IPS-18a (cell line): ENCODE measurements around the gene VNN1.

Experiments used
- H3K27ac ChIP-seq: one replicate; pipeline ENCODE4 v1.5.1; 2013; ENCODE audit warnings: low read length
- H3K27me3 ChIP-seq: one replicate; pipeline ENCODE4 v1.6.1; 2013; ENCODE audit warnings: mild to moderate bottlenecking, low read length; ENCODE audit not compliant: control insufficient read depth, insufficient read depth
- H3K36me3 ChIP-seq: one replicate; pipeline ENCODE4 v1.6.1; 2013; ENCODE audit warnings: low read depth, low read length; ENCODE audit not compliant: control insufficient read depth
- H3K4me1 ChIP-seq: one replicate; pipeline ENCODE4 v1.6.1; 2013; ENCODE audit warnings: low read depth, low read length; ENCODE audit not compliant: control insufficient read depth
- H3K4me3 ChIP-seq: one replicate; pipeline ENCODE4 v1.5.1; 2013; ENCODE audit warnings: low read length
- H3K9ac ChIP-seq: one replicate; pipeline ENCODE4 v1.6.1; 2013; ENCODE audit warnings: mild to moderate bottlenecking, low read length, moderate library complexity
- H3K9me3 ChIP-seq: one replicate; pipeline ENCODE4 v1.6.1; 2013; ENCODE audit warnings: low read depth, low read length; ENCODE audit not compliant: control insufficient read depth

Gene VNN1, protein sequence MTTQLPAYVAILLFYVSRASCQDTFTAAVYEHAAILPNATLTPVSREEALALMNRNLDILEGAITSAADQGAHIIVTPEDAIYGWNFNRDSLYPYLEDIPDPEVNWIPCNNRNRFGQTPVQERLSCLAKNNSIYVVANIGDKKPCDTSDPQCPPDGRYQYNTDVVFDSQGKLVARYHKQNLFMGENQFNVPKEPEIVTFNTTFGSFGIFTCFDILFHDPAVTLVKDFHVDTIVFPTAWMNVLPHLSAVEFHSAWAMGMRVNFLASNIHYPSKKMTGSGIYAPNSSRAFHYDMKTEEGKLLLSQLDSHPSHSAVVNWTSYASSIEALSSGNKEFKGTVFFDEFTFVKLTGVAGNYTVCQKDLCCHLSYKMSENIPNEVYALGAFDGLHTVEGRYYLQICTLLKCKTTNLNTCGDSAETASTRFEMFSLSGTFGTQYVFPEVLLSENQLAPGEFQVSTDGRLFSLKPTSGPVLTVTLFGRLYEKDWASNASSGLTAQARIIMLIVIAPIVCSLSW

DNA sequence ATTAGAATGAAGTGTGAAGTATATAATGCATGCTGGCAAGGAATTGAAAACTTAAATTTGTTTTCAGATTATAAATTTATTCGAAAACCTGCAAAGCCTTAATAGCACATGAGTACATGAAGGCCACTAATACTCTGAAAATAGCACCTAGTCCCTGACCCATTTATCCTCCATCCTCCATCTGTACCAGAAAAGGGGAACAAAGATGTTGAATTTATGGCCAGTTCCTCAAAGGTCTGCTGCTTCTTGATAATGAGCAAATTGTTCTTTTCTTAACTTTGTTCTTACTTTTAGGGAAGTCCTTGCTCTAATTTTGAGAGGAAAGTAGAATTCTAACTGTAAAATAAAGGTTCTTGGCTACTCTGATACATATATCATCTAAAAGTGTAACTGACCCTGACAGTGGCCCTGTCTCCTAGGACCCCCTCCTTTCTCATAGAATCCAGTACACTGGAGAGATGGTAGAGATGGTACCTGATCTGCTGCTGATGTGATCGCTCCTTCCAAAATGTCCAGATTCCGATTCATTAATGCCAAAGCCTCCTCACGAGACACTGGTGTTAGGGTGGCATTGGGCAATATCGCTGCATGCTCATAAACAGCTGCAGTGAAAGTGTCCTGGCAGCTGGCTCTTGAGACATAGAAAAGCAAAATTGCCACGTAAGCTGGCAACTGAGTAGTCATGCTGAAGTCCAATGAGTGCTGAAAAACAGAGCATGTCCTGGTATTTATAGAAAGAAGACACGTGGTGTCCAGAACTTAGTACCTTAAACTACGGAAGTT, at the start of gene VNN1:
VNN1 (minus strand) TSS at position 704 of the 783 bp plus-strand sequence; CDS start at position 684, 20 bp downstream.
- H3K27ac ChIP-seq: no peak within 1 kb of the TSS
- no peaks in the 10 kb centered on the region for H3K27me3 ChIP-seq
- no peaks in the 10 kb centered on the region for H3K9me3 ChIP-seq
- H3K9ac ChIP-seq: no peak within 1 kb of the TSS
- no peaks in the 10 kb centered on the region for H3K4me1 ChIP-seq
- H3K36me3 ChIP-seq: no peaks in the 10 kb centered on the region
- no peak within 1 kb of the TSS for H3K4me3 ChIP-seq

- no peaks in the 10 kb centered on the region for H3K9me3 ChIP-seq
- H3K27ac ChIP-seq: no peak overlapping the region
- H3K4me1 ChIP-seq: no peaks in the 10 kb centered on the region
- no peak overlapping the region for H3K9ac ChIP-seq
- H3K36me3 ChIP-seq: no peaks in the 10 kb centered on the region
- H3K27me3 ChIP-seq: no peaks in the 10 kb centered on the region
- no peak overlapping the region for H3K4me3 ChIP-seq
These were observed 49.4 kb upstream of the VNN1 start for GRCh38 chr6:132763269-132763668.

DNA sequence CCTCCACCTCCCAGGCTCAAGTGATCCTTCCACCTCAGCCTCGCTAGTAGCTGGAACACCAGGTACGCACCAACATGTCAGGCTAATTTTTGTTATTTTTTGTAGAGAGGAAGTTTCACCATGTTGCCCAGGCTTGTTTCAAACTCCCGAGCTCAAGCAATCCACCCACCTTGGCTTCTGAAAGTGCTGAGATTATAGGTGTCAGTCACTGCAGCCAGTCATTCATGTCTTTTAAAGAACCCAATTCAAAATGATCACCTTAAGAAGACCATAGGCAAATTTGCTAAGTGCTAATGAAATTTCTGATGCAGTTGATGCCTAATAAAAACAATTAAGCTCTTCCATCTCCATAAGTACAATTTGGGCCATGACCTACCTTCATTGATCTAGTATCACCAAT, 46.4 kb upstream of the VNN1 start:
- H3K9me3 ChIP-seq: no peaks in the 10 kb centered on the region
- H3K9ac ChIP-seq: no peak overlapping the region
- no peaks in the 10 kb centered on the region for H3K4me1 ChIP-seq
- H3K27me3 ChIP-seq: no peaks in the 10 kb centered on the region
- H3K36me3 ChIP-seq: no peaks in the 10 kb centered on the region
- no peak overlapping the region for H3K27ac ChIP-seq
- no peak overlapping the region for H3K4me3 ChIP-seq

DNA sequence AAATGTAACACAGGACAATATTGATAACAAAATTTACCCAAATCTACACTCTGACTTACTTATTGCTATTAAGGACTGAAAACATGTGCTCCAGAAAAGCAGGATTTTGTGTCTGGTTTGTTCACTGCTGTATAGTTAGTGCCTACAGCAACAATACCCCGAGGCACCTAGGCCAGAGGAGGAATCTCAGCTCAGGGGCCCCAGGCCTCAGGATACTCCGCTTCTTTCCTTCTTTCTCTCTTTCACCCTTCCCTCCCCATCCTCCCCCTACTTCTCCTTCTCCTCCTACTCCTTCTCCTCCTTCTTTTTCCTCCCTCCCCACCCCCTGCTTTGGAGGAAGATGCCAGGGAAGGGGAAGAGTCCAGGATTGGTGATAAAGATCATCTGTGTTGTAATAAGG, 44.8 kb upstream of the VNN1 start:
- Histone ChIP-seq H3K4me1 (no peaks in the 10 kb centered on the region), H3K27me3 (no peaks in the 10 kb centered on the region), H3K27ac (no peak overlapping the region), H3K4me3 (no peak overlapping the region), H3K36me3 (no peaks in the 10 kb centered on the region), H3K9me3 (no peaks in the 10 kb centered on the region), H3K9ac (no peak overlapping the region)

- Histone ChIP-seq H3K27ac (no peak overlapping the region), H3K9ac (no peak overlapping the region), H3K36me3 (no peaks in the 10 kb centered on the region), H3K27me3 (no peaks in the 10 kb centered on the region), H3K4me3 (no peak overlapping the region), H3K4me1 (no peaks in the 10 kb centered on the region), H3K9me3 (no peaks in the 10 kb centered on the region)
These were observed 38.4 kb upstream of the VNN1 start for GRCh38 chr6:132752255-132752654.

DNA sequence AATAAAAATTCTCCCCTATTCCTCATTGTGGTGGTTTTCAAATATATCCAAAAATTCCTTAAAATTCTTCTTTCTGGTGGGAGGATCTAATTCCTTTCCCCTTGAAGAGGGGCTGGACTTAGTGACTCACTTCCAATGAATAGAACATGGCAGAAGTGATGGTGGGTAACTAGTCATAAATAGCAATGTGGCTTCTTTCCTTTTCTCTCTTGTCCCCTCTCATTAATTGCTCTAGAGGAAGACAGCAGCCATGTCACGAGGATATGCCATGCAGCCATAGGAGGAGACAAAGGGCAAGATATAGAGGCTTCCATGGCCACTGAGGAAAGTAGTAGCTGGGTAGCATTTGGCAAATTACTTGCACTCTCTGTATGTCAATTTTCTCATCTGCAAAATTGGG, 38.0 kb upstream of the VNN1 start:
- Histone ChIP-seq H3K36me3 (no peaks in the 10 kb centered on the region), H3K4me3 (no peak overlapping the region), H3K4me1 (no peaks in the 10 kb centered on the region), H3K9ac (no peak overlapping the region), H3K27me3 (no peaks in the 10 kb centered on the region), H3K27ac (no peak overlapping the region), H3K9me3 (no peaks in the 10 kb centered on the region)

DNA sequence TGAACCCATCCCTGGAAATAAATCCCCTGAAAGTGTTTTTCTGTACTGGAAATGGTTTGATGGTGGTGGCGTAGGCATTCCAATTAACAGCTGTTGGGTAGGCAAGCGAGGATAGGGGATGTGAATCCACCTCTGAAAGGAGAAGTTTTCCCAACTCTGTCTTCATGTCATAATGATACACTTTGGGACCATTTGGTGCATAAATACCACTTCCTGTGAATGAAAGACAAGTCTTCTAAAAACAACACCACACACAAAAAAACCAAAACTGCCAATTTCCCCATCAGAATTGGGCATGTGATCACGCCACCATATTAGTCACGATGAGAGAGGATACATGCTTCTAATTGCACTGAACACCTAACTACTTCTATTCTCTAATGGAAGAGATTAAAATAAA, 37.5 kb upstream of the VNN1 start:
- Histone ChIP-seq H3K27ac (no peak overlapping the region), H3K27me3 (no peaks in the 10 kb centered on the region), H3K36me3 (no peaks in the 10 kb centered on the region), H3K9me3 (no peaks in the 10 kb centered on the region), H3K9ac (no peak overlapping the region), H3K4me1 (no peaks in the 10 kb centered on the region), H3K4me3 (no peak overlapping the region)

DNA sequence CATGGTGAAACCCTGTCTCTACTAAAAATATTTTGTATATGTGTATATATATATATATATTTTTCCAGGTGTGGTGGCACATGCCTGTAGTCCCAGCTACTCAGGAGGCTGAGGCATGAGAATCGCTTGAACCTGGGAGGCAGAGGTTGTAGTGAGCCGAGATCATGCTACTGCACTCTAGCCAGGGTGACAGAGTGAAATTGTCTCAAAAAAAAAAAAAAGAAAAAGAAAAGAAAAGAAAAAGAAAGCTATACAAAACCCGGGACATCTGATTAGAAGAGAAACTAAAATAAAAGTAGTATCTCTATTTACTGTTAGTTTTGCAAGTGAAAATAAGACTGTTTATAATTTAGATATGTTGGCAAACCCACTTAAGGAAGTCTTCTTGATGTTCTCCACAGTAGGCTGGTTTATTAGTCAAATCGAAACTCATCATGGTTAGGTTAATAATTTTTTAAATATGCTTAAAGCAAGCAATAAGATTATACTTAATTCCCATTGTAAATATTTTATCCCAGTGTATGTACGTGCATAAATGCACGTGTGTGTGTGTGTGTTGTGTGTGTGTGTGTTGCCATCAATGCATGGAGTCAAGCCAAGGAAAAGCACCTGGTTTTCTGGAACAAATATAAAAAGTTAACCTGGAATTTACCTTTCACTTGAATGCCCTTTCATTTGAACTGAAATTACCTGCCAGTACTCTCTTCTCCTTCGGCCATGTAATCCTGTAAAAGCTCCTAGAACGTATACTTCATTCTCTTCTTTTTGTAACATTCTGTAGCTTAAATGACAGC, 36.8 kb upstream of the VNN1 start:
- no peak overlapping the region for H3K9ac ChIP-seq

DNA sequence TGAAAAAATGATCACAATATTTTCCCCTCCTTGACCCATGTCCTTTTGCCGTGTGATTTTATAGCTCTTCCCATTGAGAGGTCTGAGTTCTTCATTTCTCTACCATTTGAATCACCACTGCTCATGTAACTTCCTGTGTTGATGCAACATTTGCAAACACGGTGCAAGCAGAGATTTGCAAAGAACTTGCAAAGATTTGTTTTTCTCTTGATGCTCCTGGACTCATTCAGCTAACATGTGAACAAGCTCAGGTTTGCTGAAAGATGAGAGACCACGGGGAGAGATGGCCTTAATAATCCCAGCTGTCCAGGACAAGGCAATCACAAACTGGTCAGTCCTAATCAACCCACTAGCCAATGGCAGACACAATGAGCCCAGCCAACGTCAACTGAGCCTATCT, 35.3 kb upstream of the VNN1 start:
- Histone ChIP-seq H3K36me3 (no peaks in the 10 kb centered on the region), H3K27me3 (no peaks in the 10 kb centered on the region)

More for the DNA sequence above, 36.8 kb upstream of the VNN1 start:
- no peak overlapping the region for H3K4me3 ChIP-seq
- no peaks in the 10 kb centered on the region for H3K36me3 ChIP-seq
- H3K27ac ChIP-seq: no peak overlapping the region
- H3K27me3 ChIP-seq: no peaks in the 10 kb centered on the region
- no peaks in the 10 kb centered on the region for H3K4me1 ChIP-seq
- H3K9me3 ChIP-seq: no peaks in the 10 kb centered on the region

GRCh38 chr6:132748446-132748845, 34.6 kb upstream of the VNN1 start:
- H3K9me3 ChIP-seq: no peaks in the 10 kb centered on the region
- H3K4me1 ChIP-seq: no peaks in the 10 kb centered on the region

More for the DNA sequence above, 35.3 kb upstream of the VNN1 start:
- Histone ChIP-seq H3K27ac (no peak overlapping the region), H3K4me3 (no peak overlapping the region), H3K9me3 (no peaks in the 10 kb centered on the region), H3K9ac (no peak overlapping the region), H3K4me1 (no peaks in the 10 kb centered on the region)

DNA sequence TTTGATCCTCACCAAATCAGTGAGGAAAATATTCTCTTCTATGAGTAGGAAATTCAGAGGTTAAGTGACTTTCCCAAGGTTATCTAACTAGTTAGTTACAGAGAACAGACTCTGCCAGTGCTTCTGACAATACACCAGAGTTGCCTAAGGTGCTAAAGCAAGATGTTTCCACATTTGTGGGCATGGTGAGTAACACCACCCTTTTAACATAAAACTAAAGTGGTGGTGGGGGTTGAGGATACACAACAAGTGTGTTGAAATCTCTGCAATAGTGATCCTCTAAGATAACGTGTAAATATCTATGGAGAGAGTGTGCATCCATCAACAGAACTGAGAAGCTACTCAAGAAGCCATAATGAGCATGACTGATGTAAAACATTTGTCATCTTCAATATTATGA, 32.2 kb upstream of the VNN1 start:
- no peaks in the 10 kb centered on the region for H3K27me3 ChIP-seq
- no peaks in the 10 kb centered on the region for H3K9me3 ChIP-seq
- no peak overlapping the region for H3K9ac ChIP-seq
- no peak overlapping the region for H3K27ac ChIP-seq
- H3K4me3 ChIP-seq: no peak overlapping the region
- H3K4me1 ChIP-seq: no peaks in the 10 kb centered on the region
- no peaks in the 10 kb centered on the region for H3K36me3 ChIP-seq

More at GRCh38 chr6:132748446-132748845, 34.6 kb upstream of the VNN1 start:
- Histone ChIP-seq H3K9ac (no peak overlapping the region), H3K4me3 (no peak overlapping the region), H3K36me3 (no peaks in the 10 kb centered on the region), H3K27me3 (no peaks in the 10 kb centered on the region), H3K27ac (no peak overlapping the region)
